CD8-positive, alpha-beta memory T cell (primary cell): ENCODE data around the gene SPG21. TPM values are rescaled to one million over a fixed set of nuclear protein-coding genes. Genes with fewer than 3 reads are reported as not detected.
A peak's percentile ranks its signal among the peaks of the same experiment; 100 is the strongest.

ENCODE experiments used
- CTCF ChIA-PET: fragments of 350-600 bp; sonication (Branson Sonifier 250); formaldehyde crosslinking; loops from one replicate; lab custom pipeline; 2021; ENCODE audit warnings: antibody characterized with exemption; lab: Charles Lee
- POLR2A ChIA-PET: fragments of 350-600 bp; sonication (Branson Sonifier 250); formaldehyde crosslinking; loops from one replicate; lab custom pipeline; 2021; ENCODE audit warnings: antibody characterized with exemption; lab: Charles Lee
- DNase-seq, 5 donors: peaks; one replicate each; pipeline versions ENCODE4 v3.0.0 to v3.0.0-alpha.2; 2020 to 2022; ENCODE audit warnings: mixed read lengths in 1 of 5
- H3K27ac ChIP-seq: one replicate; pipeline ENCODE4 v1.7.0; 2013; ENCODE audit warnings: low read depth, mild to moderate bottlenecking, low read length, moderate library complexity
- H3K27me3 ChIP-seq: 2 replicates; pipeline ENCODE4 v1.7.0; 2013; ENCODE audit warnings: low read length, mild to moderate bottlenecking; ENCODE audit not compliant: insufficient read depth, poor library complexity, severe bottlenecking
- H3K36me3 ChIP-seq: 2 replicates; pipeline ENCODE4 v1.7.0; 2013; ENCODE audit warnings: mild to moderate bottlenecking, low read length, moderate library complexity; ENCODE audit not compliant: insufficient read depth
- H3K4me1 ChIP-seq: 2 replicates; pipeline ENCODE4 v1.7.0; 2013; ENCODE audit warnings: mild to moderate bottlenecking, low read length, moderate library complexity; ENCODE audit not compliant: insufficient read depth
- H3K4me3 ChIP-seq: 2 replicates; pipeline ENCODE4 v1.7.0; 2013; ENCODE audit warnings: mild to moderate bottlenecking, low read length
- H3K9me3 ChIP-seq: 2 replicates; pipeline ENCODE4 v1.7.0; 2013; ENCODE audit warnings: mild to moderate bottlenecking, low read length
- H3K27ac Mint-ChIP-seq, 8 donors: one replicate each; pipeline ENCODE4 v1.8.0; 2020 to 2021; ENCODE audit warnings: mixed read lengths in 8 of 8, mild to moderate bottlenecking in 6 of 8, inconsistent platforms in 3 of 8, moderate library complexity in 3 of 8
- H3K27me3 Mint-ChIP-seq, 2 donors: one replicate each; pipeline ENCODE4 v1.8.0; 2020 to 2021; ENCODE audit warnings: mixed read lengths in 2 of 2, mild to moderate bottlenecking in 1 of 2, moderate library complexity in 1 of 2
- H3K36me3 Mint-ChIP-seq, 3 donors: one replicate each; pipeline ENCODE4 v1.8.0; 2020 to 2021; ENCODE audit warnings: mixed read lengths in 3 of 3, inconsistent platforms in 1 of 3, mild to moderate bottlenecking in 1 of 3
- H3K4me1 Mint-ChIP-seq, 3 donors: one replicate each; pipeline ENCODE4 v1.8.0; 2020 to 2021; ENCODE audit warnings: mixed read lengths in 3 of 3, inconsistent platforms in 1 of 3, mild to moderate bottlenecking in 1 of 3
- H3K4me3 Mint-ChIP-seq, 7 donors: one replicate each; pipeline ENCODE4 v1.8.0; 2020 to 2021; ENCODE audit warnings: mixed read lengths in 7 of 7, mild to moderate bottlenecking in 6 of 7, moderate library complexity in 4 of 7, inconsistent platforms in 2 of 7
- H3K9me3 Mint-ChIP-seq, 5 donors: one replicate each; pipeline ENCODE4 v1.8.0; 2020 to 2022; ENCODE audit warnings: mixed read lengths in 5 of 5, mild to moderate bottlenecking in 3 of 5, moderate library complexity in 2 of 5, inconsistent platforms in 1 of 5
- polyA plus RNA-seq: library from polyadenylated mRNA; unstranded; fragments of 300-500 nt; fragmentation: Illumina TruSeq; gene quantifications from one replicate; pipeline ENCODE4 v1.2.3, GENCODE V29; 2021
- total RNA-seq, 2 experiments: library from RNA; stranded (reverse); gene quantifications; one replicate each; pipeline ENCODE4 v1.2.3, GENCODE V29; 2021

The SPG21 gene
- total and polyA plus RNA-seq, 3 experiments from 2014 or later = 66.3 to 118 (median 67.4) TPM

GRCh38 chr15:64919721-64920120, 70.0 kb downstream of the SPG21 start:
- POLR2A ChIA-PET = no interaction called here
- Histone ChIP-seq H3K4me3 (no peak overlapping the region), H3K4me1 (no peaks in the 10 kb centered on the region), H3K36me3 (no peaks in the 10 kb centered on the region), H3K9me3 (no peaks in the 10 kb centered on the region), H3K27me3 (no peaks in the 10 kb centered on the region), H3K27ac (no peak overlapping the region)
- H3K9me3 Mint-ChIP-seq = no peaks in the 10 kb centered on the region
- peaks cover 0 to 2% (median 0%) of the 10 kb centered on the region in 3 donors for H3K4me1 Mint-ChIP-seq
- no peaks in the 10 kb centered on the region for H3K27me3 Mint-ChIP-seq
- peak in 1 of 5 donors; percentile 12 for DNase-seq
- H3K27ac Mint-ChIP-seq = no peak overlapping the region
- H3K36me3 Mint-ChIP-seq = peaks cover 0 to 2% (median 0%) of the 10 kb centered on the region in 3 donors
- H3K4me3 Mint-ChIP-seq = no peak overlapping the region
- CTCF ChIA-PET = no interaction called here

GRCh38 chr15:64917211-64917610, 72.5 kb downstream of the SPG21 start:
- Histone ChIP-seq H3K36me3 (no peaks in the 10 kb centered on the region), H3K4me3 (no peak overlapping the region), H3K9me3 (no peaks in the 10 kb centered on the region), H3K27me3 (no peaks in the 10 kb centered on the region), H3K4me1 (no peaks in the 10 kb centered on the region), H3K27ac (no peak overlapping the region)
- POLR2A ChIA-PET = no interaction called here
- Mint-ChIP-seq H3K27ac (no peak overlapping the region), H3K9me3 (no peaks in the 10 kb centered on the region), H3K4me3 (no peak overlapping the region), H3K27me3 (no peaks in the 10 kb centered on the region), H3K4me1 (peaks cover 0 to 9% (median 2%) of the 10 kb centered on the region in 3 donors), H3K36me3 (peaks cover 0 to 2% (median 0%) of the 10 kb centered on the region in 3 donors)
- CTCF ChIA-PET = no interaction called here
- no peak for DNase-seq

- Histone ChIP-seq H3K36me3 (no peaks in the 10 kb centered on the region), H3K27me3 (no peaks in the 10 kb centered on the region), H3K9me3 (no peaks in the 10 kb centered on the region), H3K4me1 (peaks cover 1% of the 10 kb centered on the region), H3K27ac (no peak overlapping the region), H3K4me3 (no peak overlapping the region)
- Mint-ChIP-seq H3K4me3 (no peak overlapping the region), H3K27me3 (peaks cover 0 to under 1% of the 10 kb centered on the region in 2 donors), H3K9me3 (no peaks in the 10 kb centered on the region), H3K36me3 (peaks cover 0 to 2% (median 0%) of the 10 kb centered on the region in 3 donors), H3K4me1 (peaks cover 1 to 13% (median 5%) of the 10 kb centered on the region in 3 donors), H3K27ac (no peak overlapping the region)
- DNase-seq = no peak
- ChIA-PET CTCF (interaction anchor here (0.7 to 1.3 kb wide), 2 partner anchors 107 to 174 kb away, joined by 3 to 4 read pairs; no protein-coding TSS in a partner anchor), POLR2A (no interaction called here)
Measured at GRCh38 chr15:64916365-64916764, 73.3 kb downstream of the SPG21 start.

- no peak overlapping the region for H3K27ac Mint-ChIP-seq
- H3K36me3 Mint-ChIP-seq = peaks cover 0 to 2% (median 0%) of the 10 kb centered on the region in 3 donors
- H3K4me1 ChIP-seq = peaks cover 6% of the 10 kb centered on the region
- H3K27me3 Mint-ChIP-seq = peaks cover 3 to 4% of the 10 kb centered on the region in 2 donors
- no peaks in the 10 kb centered on the region for H3K9me3 Mint-ChIP-seq
- H3K9me3 ChIP-seq = no peaks in the 10 kb centered on the region
- no peaks in the 10 kb centered on the region for H3K36me3 ChIP-seq
- ChIA-PET POLR2A (no interaction called here), CTCF (interaction anchor here (1.3 to 1.4 kb wide), 2 partner anchors 10 to 106 kb away, joined by 4 read pairs; no protein-coding TSS in a partner anchor)
- no peak overlapping the region for H3K4me3 Mint-ChIP-seq
- no peak overlapping the region for H3K27ac ChIP-seq
- peaks cover 5 to 20% (median 11%) of the 10 kb centered on the region in 3 donors for H3K4me1 Mint-ChIP-seq
- H3K4me3 ChIP-seq = no peak overlapping the region
- H3K27me3 ChIP-seq = no peaks in the 10 kb centered on the region
- peak in 1 of 5 donors; percentile 30 for DNase-seq
Measured at GRCh38 chr15:64915518-64916227, 74.0 kb downstream of the SPG21 start.

Other genes starting within 250 kb of the SPG21 start
- not detected for gene RBPMS2, start 214.3 kb downstream of the SPG21 start, total RNA-seq
- not detected for gene RBPMS2, start 214.3 kb downstream of the SPG21 start, polyA plus RNA-seq
- 10 to 100 TPM; 14.6 to 14.7 TPM for gene PIF1, start 164.3 kb downstream of the SPG21 start, total RNA-seq
- 0.25 TPM for gene PIF1, start 164.3 kb downstream of the SPG21 start, polyA plus RNA-seq
- 10 to 100 TPM; 15.8 to 16.1 TPM for gene PLEKHO2, start 148.0 kb downstream of the SPG21 start, total RNA-seq
- 33.3 TPM for gene PLEKHO2, start 148.0 kb downstream of the SPG21 start, polyA plus RNA-seq
- gene ANKDD1A, start 78.0 kb downstream of the SPG21 start, total RNA-seq = 1 to 10 TPM; 3.0 TPM
- 2.4 TPM for gene ANKDD1A, start 78.0 kb downstream of the SPG21 start, polyA plus RNA-seq
- 10 to 100 TPM; 22.7 to 24.3 TPM for gene MTFMT, start 39.7 kb upstream of the SPG21 start, total RNA-seq
- gene MTFMT, start 39.7 kb upstream of the SPG21 start, polyA plus RNA-seq = 20.2 TPM
- not detected for gene SLC51B, start 55.5 kb upstream of the SPG21 start, total RNA-seq
- gene SLC51B, start 55.5 kb upstream of the SPG21 start, polyA plus RNA-seq = not detected
- gene RASL12, start 78.1 kb upstream of the SPG21 start, total RNA-seq = not detected
- not detected for gene RASL12, start 78.1 kb upstream of the SPG21 start, polyA plus RNA-seq
- not detected for gene KBTBD13, start 86.8 kb upstream of the SPG21 start, total RNA-seq
- gene KBTBD13, start 86.8 kb upstream of the SPG21 start, polyA plus RNA-seq = not detected
- 1 to 10 TPM; 3.5 TPM for gene UBAP1L, start 125.3 kb upstream of the SPG21 start, total RNA-seq
- gene UBAP1L, start 125.3 kb upstream of the SPG21 start, polyA plus RNA-seq = 0.45 TPM
- 10 to 100 TPM; 33.6 to 39.6 TPM for gene PDCD7, start 143.9 kb upstream of the SPG21 start, total RNA-seq
- gene PDCD7, start 143.9 kb upstream of the SPG21 start, polyA plus RNA-seq = 21.7 TPM
- 10 to 100 TPM; 60.5 to 65.6 TPM for gene CLPX, start 195.4 kb upstream of the SPG21 start, total RNA-seq
- 28.9 TPM for gene CLPX, start 195.4 kb upstream of the SPG21 start, polyA plus RNA-seq
- gene CILP, start 221.6 kb upstream of the SPG21 start, total RNA-seq = under 1 TPM in 1 of 2 experiments, not detected in 1; 0.04 TPM
- gene CILP, start 221.6 kb upstream of the SPG21 start, polyA plus RNA-seq = 0.08 TPM